ENCODE measurements around the gene FBXO22.

GRCh38 chr15:75862796-75863195 lies 40.9 kb upstream of the FBXO22 start:
- TF ChIP-seq, protein P1, sequence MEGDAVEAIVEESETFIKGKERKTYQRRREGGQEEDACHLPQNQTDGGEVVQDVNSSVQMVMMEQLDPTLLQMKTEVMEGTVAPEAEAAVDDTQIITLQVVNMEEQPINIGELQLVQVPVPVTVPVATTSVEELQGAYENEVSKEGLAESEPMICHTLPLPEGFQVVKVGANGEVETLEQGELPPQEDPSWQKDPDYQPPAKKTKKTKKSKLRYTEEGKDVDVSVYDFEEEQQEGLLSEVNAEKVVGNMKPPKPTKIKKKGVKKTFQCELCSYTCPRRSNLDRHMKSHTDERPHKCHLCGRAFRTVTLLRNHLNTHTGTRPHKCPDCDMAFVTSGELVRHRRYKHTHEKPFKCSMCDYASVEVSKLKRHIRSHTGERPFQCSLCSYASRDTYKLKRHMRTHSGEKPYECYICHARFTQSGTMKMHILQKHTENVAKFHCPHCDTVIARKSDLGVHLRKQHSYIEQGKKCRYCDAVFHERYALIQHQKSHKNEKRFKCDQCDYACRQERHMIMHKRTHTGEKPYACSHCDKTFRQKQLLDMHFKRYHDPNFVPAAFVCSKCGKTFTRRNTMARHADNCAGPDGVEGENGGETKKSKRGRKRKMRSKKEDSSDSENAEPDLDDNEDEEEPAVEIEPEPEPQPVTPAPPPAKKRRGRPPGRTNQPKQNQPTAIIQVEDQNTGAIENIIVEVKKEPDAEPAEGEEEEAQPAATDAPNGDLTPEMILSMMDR (IDR thresholded peaks at IDR 0.05; ENCODE audit: low read depth, low read length): no peak
- no peak for TF ChIP-seq POLR2A (IDR thresholded peaks at IDR 0.05; ENCODE audit: extremely low read depth, insufficient read length)

All from NB4 (cell line).